ENCODE measurements around the gene E2F2. TPM values are rescaled to one million over a fixed set of nuclear protein-coding genes. Genes with fewer than 3 reads are reported as not detected.

Gene E2F2
- total and polyA plus RNA-seq, 2 of the 13 experiments (the other 11 are each of a cell fraction or from before 2014, with no cell fraction given), result 0.65 to 6.6 TPM

GRCh38 chr1:23566304-23566703 lies 35.3 kb upstream of the E2F2 start:
- ChIA-PET CTCF (ENCODE audit: low intra/inter-chr PET ratio, low total read pairs) (interaction anchor here (1.8 kb wide), 1 partner anchor 22 kb away, joined by 10 read pairs; no protein-coding TSS in a partner anchor), POLR2A (interaction anchor here (1.1 to 2.5 kb wide), 3 partner anchors 9 to 25 kb away, joined by 3 to 8 read pairs (median 4); no protein-coding TSS in a partner anchor)
- ATAC-seq (no peak), DNase-seq (ENCODE audit: low spot score) (no peak), FAIRE-seq (peak; percentile 47)
- WGBS (ENCODE audit: low lambda C conversion rate), result 83% methylated on average over 6 of the region's 6 CpGs
- peaks cover 87% of the 10 kb centered on the region for H3K4me1 ChIP-seq (ENCODE audit: insufficient read depth, low read length)
- H3K79me2 ChIP-seq (ENCODE audit: insufficient read depth, low read length), result no peaks in the 10 kb centered on the region
- H3K9ac ChIP-seq (ENCODE audit: insufficient read depth, low read depth, low read length), result no peak overlapping the region
- no peaks in the 10 kb centered on the region for H3K36me3 ChIP-seq (replicated peaks in 1 of 2; ENCODE audit: control insufficient read depth in 1 of 2, insufficient read depth in 2 of 2, low read length in 2 of 2)
- no peaks in the 10 kb centered on the region; a peak in 1 of 5 replicates for H3K27me3 ChIP-seq (ENCODE audit: control insufficient read depth in 1 of 2, insufficient read depth in 2 of 2, low read length in 2 of 2)
- intact Hi-C loops (cut with micrococcal nuclease; ENCODE audit: unreplicated experiment) (no loop called here), in situ Hi-C loops (cut with HindIII; ENCODE audit: extremely low pct_ligation_motif_present, low pct_unique_long_range_greater_than_20kb) (no loop called here)
- H2AFZ ChIP-seq (ENCODE audit: low read length), result no peak overlapping the region
- no peak overlapping the region for H3K27ac ChIP-seq (ENCODE audit: extremely low read length, insufficient read depth, low read length)
- H3K9me3 ChIP-seq (ENCODE audit: low read length), result no peaks in the 10 kb centered on the region
- H4K20me1 ChIP-seq (ENCODE audit: insufficient read depth, low read length), result no peaks in the 10 kb centered on the region
- H3K4me3 ChIP-seq (replicated peaks in 1 of 3; ENCODE audit: insufficient read depth in 1 of 3, low read depth in 2 of 3, low read length in 3 of 3), result no peak overlapping the region
- no TSS peak for BruUV-seq (replicated peaks)
- H3K4me2 ChIP-seq (ENCODE audit: low read depth, low read length), result no peak overlapping the region
- no peak for TF ChIP-seq ZNF549 (CRISPR knock-in tag; IDR thresholded peaks at IDR 0.05)
- TF ChIP-seq ZNF768 (CRISPR knock-in tag; IDR thresholded peaks at IDR 0.05), result peak; percentile 96
- TF ChIP-seq ZNF567 (CRISPR knock-in tag; IDR thresholded peaks at IDR 0.05; ENCODE audit: borderline replicate concordance), result no peak
- no peak for TF ChIP-seq ZNF710 (CRISPR knock-in tag; IDR thresholded peaks at IDR 0.05; ENCODE audit: borderline replicate concordance)
- no peak for TF ChIP-seq NFE2L2 (IDR thresholded peaks at IDR 0.05; ENCODE audit: low read length)
- TF ChIP-seq AGO2 (optimal IDR thresholded peaks at IDR 0.05; ENCODE audit: low read depth, low read length), result no peak
- TF ChIP-seq ATRX (CRISPR knock-in tag; IDR thresholded peaks at IDR 0.05; ENCODE audit: borderline replicate concordance), result no peak
- no peak for TF ChIP-seq RAD51 (IDR thresholded peaks at IDR 0.05; ENCODE audit: borderline replicate concordance)
- no peak for TF ChIP-seq THAP8 (CRISPR knock-in tag; IDR thresholded peaks at IDR 0.05; ENCODE audit: borderline replicate concordance)
- TF ChIP-seq ZFP37 (CRISPR knock-in tag; IDR thresholded peaks at IDR 0.05; ENCODE audit: borderline replicate concordance), result no peak
- TF ChIP-seq ZNF766 (CRISPR knock-in tag; IDR thresholded peaks at IDR 0.05; ENCODE audit: borderline replicate concordance), result no peak
- no peak for TF ChIP-seq KDM2A (CRISPR knock-in tag; IDR thresholded peaks at IDR 0.05; ENCODE audit: borderline replicate concordance, low read depth)
- TF ChIP-seq ZNF296 (CRISPR knock-in tag; conservative IDR thresholded peaks at IDR 0.05), result no peak
- no peak for TF ChIP-seq ERF (CRISPR knock-in tag; IDR thresholded peaks at IDR 0.05)
- TF ChIP-seq DMAP1 (CRISPR knock-in tag; IDR thresholded peaks at IDR 0.05), result no peak
- no peak for TF ChIP-seq TEAD2 (CRISPR knock-in tag; IDR thresholded peaks at IDR 0.05)
- TF ChIP-seq CTCF (CRISPR knock-in tag; IDR thresholded peaks at IDR 0.05), result peak; percentile 29; the same call in 1 of the 2 replicates
- no peak for TF ChIP-seq NFE2L1 (CRISPR knock-in tag; IDR thresholded peaks at IDR 0.05; ENCODE audit: borderline replicate concordance)
- TF ChIP-seq ZNF746 (CRISPR knock-in tag; IDR thresholded peaks at IDR 0.05), result no peak
- no peak for TF ChIP-seq ZNF704 (CRISPR knock-in tag; IDR thresholded peaks at IDR 0.05; ENCODE audit: borderline replicate concordance)

All from HepG2 (cell line).